Stomach (tissue), 9 donors: ENCODE results near the gene ZNF423. TPM values are rescaled to one million over a fixed set of nuclear protein-coding genes. Genes with fewer than 3 reads are reported as not detected.

ENCODE experiments used
- DNase-seq, 2 donors: peaks; one replicate each; pipeline versions ENCODE4 v3.0.0 to v3.0.0-alpha.2; 2013 to 2019
- H3K27ac ChIP-seq, 5 donors: fragments of 200-600 bp in 4 of 5; sonication (generic) in 4 of 5; one replicate each; pipeline ENCODE4 v1.5.1; 2013 to 2019; ENCODE audit warnings: mild to moderate bottlenecking in 1 of 5, moderate library complexity in 1 of 5
- H3K27me3 ChIP-seq, 3 donors: fragments of 200-600 bp; sonication (generic); one replicate each; pipeline ENCODE4 v1.5.1; 2017 to 2019; ENCODE audit warnings: mixed run types in 1 of 3
- H3K36me3 ChIP-seq, 4 donors: fragments of 200-600 bp; sonication (generic); 1 replicate in 3 of 4; 2 replicates in 1 of 4; pipeline ENCODE4 v1.5.1; 2016 to 2019
- H3K4me1 ChIP-seq, 4 donors: fragments of 200-600 bp; sonication (generic); one replicate each; pipeline ENCODE4 v1.5.1; 2016 to 2019
- H3K4me3 ChIP-seq, 4 donors: fragments of 200-600 bp; sonication (generic) in 3 of 4; one replicate each; pipeline ENCODE4 v1.5.1; 2016 to 2019; ENCODE audit warnings: mild to moderate bottlenecking in 1 of 4
- H3K9me3 ChIP-seq, 4 donors: fragments of 200-600 bp; sonication (generic); one replicate each; pipeline ENCODE4 v1.5.1; 2016 to 2019
- EP300 ChIP-seq: sonication (generic); formaldehyde crosslinking; IDR thresholded peaks from one replicate; pipeline ENCODE4 v1.6.1; 2017; ENCODE audit warnings: antibody characterized with exemption
- POLR2A ChIP-seq, 4 donors: fragments of 450-650 bp; IDR thresholded peaks; one replicate each; pipeline ENCODE4 v1.6.1; 2016; ENCODE audit warnings: antibody characterized with exemption in 4 of 4, control low read depth in 2 of 4, mild to moderate bottlenecking in 1 of 4, moderate library complexity in 1 of 4
- POLR2AphosphoS5 ChIP-seq, 3 donors: sonication (generic); formaldehyde crosslinking; IDR thresholded peaks; one replicate each; pipeline ENCODE4 v1.6.1; 2016; ENCODE audit warnings: antibody characterized with exemption in 3 of 3
- WGBS, 5 donors: extraction: QIAGEN DNeasy Blood & Tissue Kit in 3 of 5; methylation state at CpG; one replicate each; pipeline versions ENCODE4 v1.1.5 to v1.1.7; 2013 to 2018; 5-methylcytosine and 5-hydroxymethylcytosine counted together
- intact Hi-C: fragments of 100-400 bp; cut with DNase I; formaldehyde crosslinking; loops from one replicate; pipeline ENCODE4 v1.15.1; 2023; ENCODE audit warnings: low total_unique reads
- polyA plus RNA-seq, 3 donors: library from polyadenylated mRNA; stranded (reverse); fragments of 200-250 nt; gene quantifications; one replicate each; pipeline ENCODE4 v1.2.3, GENCODE V29; 2013
- total RNA-seq, 5 donors: library from RNA; depleted of rRNA; stranded (reverse); fragments of >200 nt; gene quantifications; one replicate each; pipeline versions ENCODE4 v1.1.0 to v1.2.3, GENCODE V29; 2014 to 2016
- TF ChIP-seq, protein P1 (sequence below), 7 experiments: fragments of 450-650 bp in 4 of 7; fragments of 200-600 bp in 3 of 7; sonication (generic) in 3 of 7; IDR thresholded peaks; one replicate each; pipeline ENCODE4 v1.5.1; 2016 to 2019; ENCODE audit warnings: antibody characterized with exemption in 7 of 7, control low read depth in 2 of 7, mild to moderate bottlenecking in 1 of 7
- donor health status: healthy with polysubstance abuse.
- donor health status: Bipolar disorder and iron deficiency.
- donor health status: healthy.

The ZNF423 gene
- total and polyA plus RNA-seq, 8 donors, result 0.29 to 3.5 (median 1.0) TPM

DNA sequence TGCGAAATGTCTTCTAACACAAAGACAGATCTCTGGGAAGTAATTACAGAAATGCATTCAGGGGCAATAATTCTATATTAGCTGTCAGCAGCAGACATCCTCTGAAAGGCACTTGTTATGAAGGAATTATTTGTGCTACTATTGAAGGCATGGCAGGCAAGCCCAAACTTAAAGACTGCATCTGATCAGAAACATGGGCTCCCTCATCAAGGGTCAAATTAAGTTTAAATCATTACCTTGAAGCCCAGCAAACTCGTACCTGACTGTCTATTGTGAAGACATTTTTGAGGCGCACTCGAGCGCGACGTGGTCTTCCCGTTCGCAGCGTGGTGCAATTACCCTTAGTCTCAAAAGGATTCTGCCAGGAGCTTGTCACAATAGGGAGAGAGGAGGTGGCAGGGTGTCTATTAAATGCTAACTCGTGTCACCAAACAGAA, 110.6 kb downstream of the ZNF423 start:
- H3K27ac ChIP-seq, result no peak overlapping the region
- H3K4me3 ChIP-seq, result no peak overlapping the region
- H3K36me3 ChIP-seq, result no peaks in the 10 kb centered on the region
- H3K27me3 ChIP-seq, result peaks cover 0 to 4% (median 0%) of the 10 kb centered on the region in 3 donors
- intact Hi-C loops, result no loop called here
- TF ChIP-seq, protein P1, sequence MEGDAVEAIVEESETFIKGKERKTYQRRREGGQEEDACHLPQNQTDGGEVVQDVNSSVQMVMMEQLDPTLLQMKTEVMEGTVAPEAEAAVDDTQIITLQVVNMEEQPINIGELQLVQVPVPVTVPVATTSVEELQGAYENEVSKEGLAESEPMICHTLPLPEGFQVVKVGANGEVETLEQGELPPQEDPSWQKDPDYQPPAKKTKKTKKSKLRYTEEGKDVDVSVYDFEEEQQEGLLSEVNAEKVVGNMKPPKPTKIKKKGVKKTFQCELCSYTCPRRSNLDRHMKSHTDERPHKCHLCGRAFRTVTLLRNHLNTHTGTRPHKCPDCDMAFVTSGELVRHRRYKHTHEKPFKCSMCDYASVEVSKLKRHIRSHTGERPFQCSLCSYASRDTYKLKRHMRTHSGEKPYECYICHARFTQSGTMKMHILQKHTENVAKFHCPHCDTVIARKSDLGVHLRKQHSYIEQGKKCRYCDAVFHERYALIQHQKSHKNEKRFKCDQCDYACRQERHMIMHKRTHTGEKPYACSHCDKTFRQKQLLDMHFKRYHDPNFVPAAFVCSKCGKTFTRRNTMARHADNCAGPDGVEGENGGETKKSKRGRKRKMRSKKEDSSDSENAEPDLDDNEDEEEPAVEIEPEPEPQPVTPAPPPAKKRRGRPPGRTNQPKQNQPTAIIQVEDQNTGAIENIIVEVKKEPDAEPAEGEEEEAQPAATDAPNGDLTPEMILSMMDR (IDR thresholded peaks at IDR 0.05), result no peak
- no peak for TF ChIP-seq POLR2AphosphoS5 (IDR thresholded peaks at IDR 0.05)
- TF ChIP-seq POLR2A (IDR thresholded peaks at IDR 0.05), result no peak
- TF ChIP-seq EP300, result no peak
- 87 to 90% (median 89%) methylated on average over 11 of the region's 11 CpGs for WGBS, 5 donors
- no peak for DNase-seq
- H3K9me3 ChIP-seq, result no peaks in the 10 kb centered on the region
- H3K4me1 ChIP-seq, result peaks cover 0 to 4% (median 0%) of the 10 kb centered on the region in 4 donors

DNA sequence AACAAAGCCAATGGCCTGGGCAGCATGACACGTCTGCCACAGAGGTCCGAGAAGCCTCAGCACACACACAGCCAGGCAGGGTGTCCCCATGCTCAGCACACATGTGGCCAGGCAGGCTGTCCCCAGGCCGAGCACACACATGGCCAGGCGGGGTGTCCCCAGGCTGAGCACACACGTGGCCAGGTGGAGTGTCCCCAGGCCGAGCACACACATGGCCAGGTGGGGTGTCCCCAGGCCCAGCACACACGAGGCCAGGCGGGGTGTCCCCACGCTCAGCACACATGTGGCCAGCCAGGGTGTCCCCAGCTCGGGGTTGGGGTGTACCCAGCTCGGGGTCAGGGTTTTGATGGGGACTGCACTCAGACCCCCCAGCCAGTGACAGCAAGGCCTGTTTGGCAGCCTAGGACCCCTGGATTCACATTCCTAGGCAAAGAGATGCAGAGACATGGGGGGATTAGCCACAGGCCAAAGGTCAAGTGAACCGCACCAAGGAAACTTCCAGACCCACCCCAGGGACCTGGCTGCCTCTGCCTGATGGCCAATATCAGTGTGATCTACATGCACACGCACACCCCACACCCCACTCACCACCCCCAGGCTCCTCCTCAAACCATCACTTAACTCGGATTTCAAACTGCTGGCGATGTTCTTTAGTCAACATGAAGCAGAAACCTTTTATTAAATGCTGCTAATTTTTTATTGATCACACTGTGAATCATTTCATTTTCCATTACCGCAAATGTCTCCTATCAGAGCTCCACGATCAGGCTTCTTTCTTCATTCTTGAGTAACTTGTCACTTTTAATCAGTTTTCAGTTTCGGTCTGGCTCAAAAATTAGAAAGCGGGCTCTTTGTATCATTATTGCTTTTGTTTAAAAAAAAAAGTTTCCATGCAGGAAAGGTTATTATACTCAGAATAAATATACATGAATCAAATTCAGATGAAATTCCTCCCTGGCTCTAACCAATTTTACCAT, 111.4 kb downstream of the ZNF423 start:
- no peak overlapping the region for H3K27ac ChIP-seq
- TF ChIP-seq, protein P1 (IDR thresholded peaks at IDR 0.05), result no peak
- TF ChIP-seq POLR2A (IDR thresholded peaks at IDR 0.05), result no peak
- no peak for TF ChIP-seq POLR2AphosphoS5 (IDR thresholded peaks at IDR 0.05)
- no peak for TF ChIP-seq EP300
- H3K9me3 ChIP-seq, result no peaks in the 10 kb centered on the region
- no peaks in the 10 kb centered on the region for H3K36me3 ChIP-seq
- no peak overlapping the region for H3K4me3 ChIP-seq
- peaks cover 0 to 4% (median 0%) of the 10 kb centered on the region in 4 donors for H3K4me1 ChIP-seq
- intact Hi-C loops, result no loop called here
- peaks cover 0 to 4% (median 0%) of the 10 kb centered on the region in 3 donors for H3K27me3 ChIP-seq
- WGBS, 5 donors, result 82 to 89% (median 85%) methylated on average over 9 to 19 of the region's 19 CpGs
- DNase-seq, result no peak

DNA sequence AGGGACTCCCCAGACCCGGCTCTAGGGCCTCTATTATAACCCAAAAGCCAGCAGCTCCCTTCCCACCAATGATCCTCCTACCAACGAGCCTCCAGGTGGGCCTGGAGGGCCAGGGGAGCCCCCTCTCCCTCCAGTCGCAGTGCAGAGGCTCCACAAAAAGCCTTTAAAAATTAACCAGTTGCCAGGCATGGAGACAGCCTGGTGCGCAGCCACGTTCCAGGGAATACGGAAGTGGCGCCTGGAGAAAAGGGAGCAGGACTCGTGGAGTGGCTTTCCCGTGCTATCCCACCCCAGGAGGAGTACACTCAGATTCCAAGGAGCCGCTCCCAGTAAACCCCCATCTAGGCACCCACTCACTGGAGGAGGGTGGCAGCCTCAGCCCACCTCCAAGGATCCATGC, 112.3 kb downstream of the ZNF423 start:
- WGBS, 5 donors, result 58 to 80% (median 75%) methylated on average over 7 to 10 of the region's 10 CpGs
- H3K4me1 ChIP-seq, result peaks cover 0 to 4% (median 0%) of the 10 kb centered on the region in 4 donors
- H3K36me3 ChIP-seq, result no peaks in the 10 kb centered on the region
- DNase-seq, result no peak
- TF ChIP-seq EP300 (no peak), POLR2AphosphoS5 (IDR thresholded peaks at IDR 0.05) (no peak), POLR2A (IDR thresholded peaks at IDR 0.05) (no peak)
- TF ChIP-seq, protein P1 (IDR thresholded peaks at IDR 0.05), result no peak
- no peak overlapping the region for H3K27ac ChIP-seq
- intact Hi-C loops, result no loop called here
- no peaks in the 10 kb centered on the region for H3K9me3 ChIP-seq
- H3K4me3 ChIP-seq, result no peak overlapping the region
- H3K27me3 ChIP-seq, result no peaks in the 10 kb centered on the region

DNA sequence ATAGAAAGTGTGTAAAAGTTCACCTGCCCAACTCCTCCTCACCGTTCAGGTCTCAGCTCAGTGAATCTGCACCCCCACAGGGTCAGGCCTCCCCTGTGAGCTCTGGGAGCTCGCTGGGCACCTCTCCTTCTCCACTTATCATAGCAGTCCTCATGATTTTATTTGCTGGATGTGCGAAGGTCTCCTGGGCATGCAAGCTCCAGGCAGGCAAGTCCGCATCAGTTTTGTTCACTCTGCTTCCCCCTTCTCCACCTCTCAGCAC, 112.8 kb downstream of the ZNF423 start:
- WGBS, 5 donors, result 73 to 90% (median 84%) methylated on average over 2 to 4 of the region's 4 CpGs
- Histone ChIP-seq H3K36me3 (no peaks in the 10 kb centered on the region), H3K4me3 (no peak overlapping the region), H3K9me3 (no peaks in the 10 kb centered on the region), H3K4me1 (no peaks in the 10 kb centered on the region), H3K27me3 (no peaks in the 10 kb centered on the region), H3K27ac (no peak overlapping the region)
- TF ChIP-seq, protein P1 (IDR thresholded peaks at IDR 0.05), result no peak
- no peak for TF ChIP-seq POLR2A (IDR thresholded peaks at IDR 0.05)
- no peak for TF ChIP-seq EP300
- no peak for TF ChIP-seq POLR2AphosphoS5 (IDR thresholded peaks at IDR 0.05)
- DNase-seq, result no peak
- intact Hi-C loops, result no loop called here
